ENCODE data around the gene CAMK4. TPM values are rescaled to one million over a fixed set of nuclear protein-coding genes. Genes with fewer than 3 reads are reported as not detected.

CAMK4 gene
- total and polyA plus RNA-seq, 2 donors (not counting 3 experiments of a cell fraction or from before 2014, with no cell fraction given), result 2.2 to 5.4 TPM

DNA sequence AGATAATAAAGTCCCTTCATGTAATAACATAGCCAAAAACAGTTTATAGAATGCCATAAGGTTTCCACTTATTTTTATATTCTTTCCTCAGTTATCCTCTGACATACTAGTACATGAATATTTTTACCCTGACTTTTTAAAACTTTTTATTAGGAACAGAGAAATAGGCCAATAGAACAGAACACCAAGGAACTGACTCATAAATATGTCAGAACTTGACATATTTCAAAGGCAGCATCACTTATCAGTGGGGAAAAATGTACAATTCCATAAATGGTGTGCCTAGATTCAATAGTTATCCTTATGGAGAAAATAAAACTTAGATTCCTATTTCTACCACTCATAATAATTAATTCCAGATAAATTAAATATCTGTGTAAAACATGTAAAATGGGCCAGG lies 278.8 kb downstream of the CAMK4 start:
- intact Hi-C loops (cut with micrococcal nuclease), result no loop called here
- no peak overlapping the region for H3K4me2 ChIP-seq (ENCODE audit: insufficient read depth, low read length)
- peaks cover 14% of the 10 kb centered on the region for H4K20me1 ChIP-seq (replicated peaks; ENCODE audit: control insufficient read depth, extremely low read depth, insufficient read depth, low read length)
- FAIRE-seq, result no peak
- H3K4me3 ChIP-seq (replicated peaks in 1 of 3; ENCODE audit: insufficient read depth in 1 of 3, low read depth in 1 of 3, low read length in 3 of 3), result no peak overlapping the region
- ChIA-PET POLR2A (no interaction called here), CTCF (no interaction called here)
- H3K36me3 ChIP-seq (ENCODE audit: control insufficient read depth in 2 of 2, extremely low read depth in 1 of 2, insufficient read depth in 2 of 2, low read length in 2 of 2), result peaks cover 2 to 41% of the 10 kb centered on the region in 2 experiments
- BruUV-seq (replicated peaks), result no TSS peak
- H3K27ac ChIP-seq (ENCODE audit: insufficient read depth, low read depth, low read length), result no peak overlapping the region
- DNase-seq (ENCODE audit: low read depth, low spot score), result no peak
- dilution Hi-C loops (cut with MboI; ENCODE audit: extremely low pct_ligation_motif_present, low sequenced_read_pairs), result no loop called here
- H3K9me3 ChIP-seq (replicated peaks; ENCODE audit: control insufficient read depth, insufficient read depth, low read length), result no peaks in the 10 kb centered on the region
- H3K4me1 ChIP-seq (ENCODE audit: control insufficient read depth, extremely low read depth, insufficient read depth, low read length), result peaks cover 2% of the 10 kb centered on the region
- H2AFZ ChIP-seq (ENCODE audit: low read depth, low read length), result no peak overlapping the region
- no peaks in the 10 kb centered on the region for H3K27me3 ChIP-seq (ENCODE audit: control insufficient read depth in 2 of 2, insufficient read depth in 2 of 2, low read length in 2 of 2)
- no peaks in the 10 kb centered on the region for H3K9me1 ChIP-seq (replicated peaks; ENCODE audit: control insufficient read depth, extremely low read depth, insufficient read depth, low read length)
- H3K79me2 ChIP-seq (ENCODE audit: control insufficient read depth, insufficient read depth, low read length), result peaks cover 85% of the 10 kb centered on the region
- no peak for TF ChIP-seq POLR2AphosphoS5 (IDR thresholded peaks at IDR 0.05; ENCODE audit: insufficient read depth, low read depth, low read length)
- no peak for TF ChIP-seq JUN (IDR thresholded peaks at IDR 0.05; ENCODE audit: borderline replicate concordance, insufficient read depth, insufficient read length, low read depth)
- no peak for TF ChIP-seq EZH2 (IDR thresholded peaks at IDR 0.05; ENCODE audit: borderline replicate concordance, low read depth, low read length, severe bottlenecking)
- no peak for TF ChIP-seq MYC (IDR thresholded peaks at IDR 0.05; ENCODE audit: low read depth, low read length)
- no peak for TF ChIP-seq MAX (IDR thresholded peaks at IDR 0.05; ENCODE audit: insufficient read depth, insufficient read length)
- no peak for TF ChIP-seq POLR2A (IDR thresholded peaks at IDR 0.05; ENCODE audit: low read depth, low read length)
- no peak for TF ChIP-seq FOS (IDR thresholded peaks at IDR 0.05; ENCODE audit: borderline replicate concordance, insufficient read depth, low read length)
- no peak for TF ChIP-seq GATA2 (IDR thresholded peaks at IDR 0.05; ENCODE audit: insufficient read depth, insufficient read length, low read depth, low read length)
- TF ChIP-seq, protein P1, sequence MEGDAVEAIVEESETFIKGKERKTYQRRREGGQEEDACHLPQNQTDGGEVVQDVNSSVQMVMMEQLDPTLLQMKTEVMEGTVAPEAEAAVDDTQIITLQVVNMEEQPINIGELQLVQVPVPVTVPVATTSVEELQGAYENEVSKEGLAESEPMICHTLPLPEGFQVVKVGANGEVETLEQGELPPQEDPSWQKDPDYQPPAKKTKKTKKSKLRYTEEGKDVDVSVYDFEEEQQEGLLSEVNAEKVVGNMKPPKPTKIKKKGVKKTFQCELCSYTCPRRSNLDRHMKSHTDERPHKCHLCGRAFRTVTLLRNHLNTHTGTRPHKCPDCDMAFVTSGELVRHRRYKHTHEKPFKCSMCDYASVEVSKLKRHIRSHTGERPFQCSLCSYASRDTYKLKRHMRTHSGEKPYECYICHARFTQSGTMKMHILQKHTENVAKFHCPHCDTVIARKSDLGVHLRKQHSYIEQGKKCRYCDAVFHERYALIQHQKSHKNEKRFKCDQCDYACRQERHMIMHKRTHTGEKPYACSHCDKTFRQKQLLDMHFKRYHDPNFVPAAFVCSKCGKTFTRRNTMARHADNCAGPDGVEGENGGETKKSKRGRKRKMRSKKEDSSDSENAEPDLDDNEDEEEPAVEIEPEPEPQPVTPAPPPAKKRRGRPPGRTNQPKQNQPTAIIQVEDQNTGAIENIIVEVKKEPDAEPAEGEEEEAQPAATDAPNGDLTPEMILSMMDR (IDR thresholded peaks at IDR 0.05; ENCODE audit: extremely low read depth in 1 of 2, insufficient read depth in 1 of 2, low read depth in 1 of 2, low read length in 2 of 2), result no peak
- H3K9ac ChIP-seq (replicated peaks; ENCODE audit: extremely low read depth, insufficient read depth, low read length), result no peak overlapping the region
